HepG2 (cell line): Measurements from ENCODE around the gene PLXNB2. TPM values are rescaled to one million over a fixed set of nuclear protein-coding genes. Genes with fewer than 3 reads are reported as not detected.

Experiments used
- HES4 ChIP-seq: sonication (generic); formaldehyde crosslinking; IDR thresholded peaks from 2 replicates; pipeline ENCODE4 v1.9.0; 2021; ENCODE audit warnings: mild to moderate bottlenecking, missing genetic modification reagents, borderline replicate concordance
- HNRNPL ChIP-seq: fragments of 200-400 bp; formaldehyde crosslinking; IDR thresholded peaks from 2 replicates; pipeline ENCODE4 v1.6.1; 2017; ENCODE audit warnings: mild to moderate bottlenecking, low read depth, low read length
- HNRNPLL ChIP-seq: fragments of 200-400 bp; formaldehyde crosslinking; IDR thresholded peaks from 2 replicates; pipeline ENCODE4 v1.6.1; 2017; ENCODE audit warnings: mild to moderate bottlenecking, low read depth, low read length; ENCODE audit not compliant: poor library complexity, severe bottlenecking
- PHB2 ChIP-seq: fragments of 450-650 bp; IDR thresholded peaks from 2 replicates; pipeline ENCODE4 v1.6.1; 2018; ENCODE audit not compliant: partially characterized antibody
- PHF5A ChIP-seq: IDR thresholded peaks from one replicate; pipeline ENCODE4 v1.6.1; 2018; ENCODE audit warnings: low read depth, missing genetic modification reagents; ENCODE audit not compliant: unreplicated experiment
- RELA ChIP-seq: sonication (generic); formaldehyde crosslinking; IDR thresholded peaks from 2 replicates; pipeline ENCODE4 v1.4.0; 2020; ENCODE audit warnings: missing genetic modification reagents
- RFX5 ChIP-seq: IDR thresholded peaks from 2 replicates; pipeline ENCODE4 v1.6.1; 2011; ENCODE audit warnings: low read depth, low read length, improper control_type of control experiment
- SATB2 ChIP-seq: sonication (generic); formaldehyde crosslinking; IDR thresholded peaks from 2 replicates; pipeline ENCODE4 v1.5.0; 2020; ENCODE audit warnings: missing genetic modification reagents
- ZNF33A ChIP-seq: sonication (generic); formaldehyde crosslinking; IDR thresholded peaks from 2 replicates; pipeline ENCODE4 v1.5.1; 2020; ENCODE audit warnings: missing genetic modification reagents, mild to moderate bottlenecking, moderate library complexity, borderline replicate concordance
- ZNF34 ChIP-seq: sonication (generic); formaldehyde crosslinking; IDR thresholded peaks from 2 replicates; pipeline ENCODE4 v1.4.0; 2020; ENCODE audit warnings: mild to moderate bottlenecking, missing genetic modification reagents, borderline replicate concordance
- ZNF407 ChIP-seq: sonication (generic); formaldehyde crosslinking; IDR thresholded peaks from one replicate; pipeline ENCODE4 v1.5.1; 2020; ENCODE audit warnings: mild to moderate bottlenecking, missing genetic modification reagents; ENCODE audit errors: not compliant biosample characterization
- ZNF446 ChIP-seq: sonication (generic); formaldehyde crosslinking; IDR thresholded peaks from 2 replicates; pipeline ENCODE4 v1.5.0; 2020; ENCODE audit warnings: mild to moderate bottlenecking, missing genetic modification reagents
- ZNF563 ChIP-seq: sonication (generic); formaldehyde crosslinking; IDR thresholded peaks from 2 replicates; pipeline ENCODE4 v1.8.0; 2022; ENCODE audit warnings: mild to moderate bottlenecking, moderate library complexity, missing genetic modification reagents
- ZNF615 ChIP-seq: sonication (generic); formaldehyde crosslinking; IDR thresholded peaks from 2 replicates; pipeline ENCODE4 v1.5.0; 2020; ENCODE audit warnings: mild to moderate bottlenecking, missing genetic modification reagents, borderline replicate concordance
- polyA plus RNA-seq, 8 experiments: library from polyadenylated mRNA; depleted of rRNA in 3 of 8; stranded (reverse) in 7 of 8; unstranded in 1 of 8; fragments of >200 nt; fragmentation: Illumina TruSeq in 4 of 8; extraction: Trizol in 4 of 8; gene quantifications; 2 replicates each; pipeline versions ENCODE4 v1.2.1 to v1.2.3, GENCODE V29; 2011 to 2016; ENCODE audit warnings: low read depth in 4 of 8, missing spikeins in 1 of 8, mixed read lengths in 1 of 8; ENCODE audit not compliant: insufficient read depth in 1 of 8
- total RNA-seq, 5 experiments: library from RNA; depleted of rRNA; stranded (reverse); fragments of >200 nt; fragmentation: Illumina TruSeq; extraction: Trizol; gene quantifications; 2 replicates each; pipeline ENCODE4 v1.2.3, GENCODE V29; 2016; ENCODE audit warnings: low read depth in 1 of 5
- TF ChIP-seq, protein P1 (sequence below): sonication (generic); formaldehyde crosslinking; IDR thresholded peaks from 2 replicates; pipeline ENCODE4 v1.5.1; 2020; ENCODE audit warnings: mild to moderate bottlenecking, missing genetic modification reagents, borderline replicate concordance

The PLXNB2 gene
- total and polyA plus RNA-seq, 2 of the 13 experiments (the other 11 are each of a cell fraction or from before 2014, with no cell fraction given) = 32.6 to 68.9 TPM

DNA sequence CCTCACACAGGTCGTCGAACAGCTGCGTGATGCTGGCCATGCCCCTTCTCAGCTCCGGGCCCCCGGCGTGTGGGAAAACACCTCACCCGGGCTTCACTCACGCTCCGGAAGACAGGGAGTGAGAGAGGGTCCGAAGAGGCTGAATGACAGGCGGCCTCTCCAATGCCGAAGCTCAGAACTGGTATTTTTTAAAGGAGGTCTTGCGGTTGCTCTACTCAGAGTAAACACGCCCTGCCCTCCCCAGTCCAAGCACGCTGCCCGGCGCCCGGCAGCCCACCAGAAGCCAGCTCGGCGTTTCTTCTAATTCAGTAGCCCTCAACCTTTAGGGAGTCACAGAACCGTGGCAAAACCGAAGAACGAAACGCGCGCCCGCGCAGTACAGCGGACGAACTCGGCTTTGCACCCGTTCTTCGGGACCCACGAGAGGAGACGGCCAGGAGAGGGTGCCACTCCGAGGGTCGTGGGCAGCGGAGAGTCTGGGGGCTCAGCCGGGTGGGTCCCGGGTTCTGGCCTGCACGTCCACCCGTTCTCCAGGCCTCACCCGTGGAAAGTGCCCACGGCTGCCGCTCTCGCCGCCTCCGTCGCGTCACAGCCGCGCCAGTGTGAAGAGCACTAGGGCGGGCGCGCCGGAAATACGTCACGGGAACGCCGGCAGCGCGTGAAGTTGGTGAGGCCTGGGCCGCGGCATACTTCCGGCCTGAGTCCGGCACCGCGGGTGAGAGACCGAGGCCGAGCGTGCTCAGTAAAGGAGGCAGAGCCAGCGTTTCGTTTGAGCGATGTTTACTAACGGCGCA lies 62.8 kb downstream of the PLXNB2 start, which contains the start of gene TUBGCP6 (continued):
- TF ChIP-seq ZNF407 (CRISPR knock-in tag) (peak; percentile 75), SATB2 (CRISPR knock-in tag) (0 out of 2 replicates have a peak, but pooled peaks have one; percentile 41), ZNF563 (peak; percentile 89), HNRNPLL (peak; percentile 55), ZNF34 (CRISPR knock-in tag) (peak; percentile 48; the same call in 1 of the 2 replicates), ZNF33A (CRISPR knock-in tag) (no peak), HES4 (peak; percentile 86), RELA (peak; percentile 78; the same call in 1 of the 2 replicates), ZNF615 (CRISPR knock-in tag) (0 out of 2 replicates have a peak, but pooled peaks have one; percentile 63), PHB2 (no peak), HNRNPL (0 out of 2 replicates have a peak, but pooled peaks have one; percentile 52), RFX5 (no peak), ZNF446 (CRISPR knock-in tag) (peak; percentile 91; the same call in 1 of the 2 replicates), PHF5A (CRISPR knock-in tag) (peak; percentile 81)
- TF ChIP-seq, protein P1, sequence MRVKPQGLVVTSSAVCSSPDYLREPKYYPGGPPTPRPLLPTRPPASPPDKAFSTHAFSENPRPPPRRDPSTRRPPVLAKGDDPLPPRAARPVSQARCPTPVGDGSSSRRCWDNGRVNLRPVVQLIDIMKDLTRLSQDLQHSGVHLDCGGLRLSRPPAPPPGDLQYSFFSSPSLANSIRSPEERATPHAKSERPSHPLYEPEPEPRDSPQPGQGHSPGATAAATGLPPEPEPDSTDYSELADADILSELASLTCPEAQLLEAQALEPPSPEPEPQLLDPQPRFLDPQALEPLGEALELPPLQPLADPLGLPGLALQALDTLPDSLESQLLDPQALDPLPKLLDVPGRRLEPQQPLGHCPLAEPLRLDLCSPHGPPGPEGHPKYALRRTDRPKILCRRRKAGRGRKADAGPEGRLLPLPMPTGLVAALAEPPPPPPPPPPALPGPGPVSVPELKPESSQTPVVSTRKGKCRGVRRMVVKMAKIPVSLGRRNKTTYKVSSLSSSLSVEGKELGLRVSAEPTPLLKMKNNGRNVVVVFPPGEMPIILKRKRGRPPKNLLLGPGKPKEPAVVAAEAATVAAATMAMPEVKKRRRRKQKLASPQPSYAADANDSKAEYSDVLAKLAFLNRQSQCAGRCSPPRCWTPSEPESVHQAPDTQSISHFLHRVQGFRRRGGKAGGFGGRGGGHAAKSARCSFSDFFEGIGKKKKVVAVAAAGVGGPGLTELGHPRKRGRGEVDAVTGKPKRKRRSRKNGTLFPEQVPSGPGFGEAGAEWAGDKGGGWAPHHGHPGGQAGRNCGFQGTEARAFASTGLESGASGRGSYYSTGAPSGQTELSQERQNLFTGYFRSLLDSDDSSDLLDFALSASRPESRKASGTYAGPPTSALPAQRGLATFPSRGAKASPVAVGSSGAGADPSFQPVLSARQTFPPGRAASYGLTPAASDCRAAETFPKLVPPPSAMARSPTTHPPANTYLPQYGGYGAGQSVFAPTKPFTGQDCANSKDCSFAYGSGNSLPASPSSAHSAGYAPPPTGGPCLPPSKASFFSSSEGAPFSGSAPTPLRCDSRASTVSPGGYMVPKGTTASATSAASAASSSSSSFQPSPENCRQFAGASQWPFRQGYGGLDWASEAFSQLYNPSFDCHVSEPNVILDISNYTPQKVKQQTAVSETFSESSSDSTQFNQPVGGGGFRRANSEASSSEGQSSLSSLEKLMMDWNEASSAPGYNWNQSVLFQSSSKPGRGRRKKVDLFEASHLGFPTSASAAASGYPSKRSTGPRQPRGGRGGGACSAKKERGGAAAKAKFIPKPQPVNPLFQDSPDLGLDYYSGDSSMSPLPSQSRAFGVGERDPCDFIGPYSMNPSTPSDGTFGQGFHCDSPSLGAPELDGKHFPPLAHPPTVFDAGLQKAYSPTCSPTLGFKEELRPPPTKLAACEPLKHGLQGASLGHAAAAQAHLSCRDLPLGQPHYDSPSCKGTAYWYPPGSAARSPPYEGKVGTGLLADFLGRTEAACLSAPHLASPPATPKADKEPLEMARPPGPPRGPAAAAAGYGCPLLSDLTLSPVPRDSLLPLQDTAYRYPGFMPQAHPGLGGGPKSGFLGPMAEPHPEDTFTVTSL = no peak
